ENCODE data around the gene DENND4C.
"Not testable (repeated sequence)": the region's sequence is repeated elsewhere in the genome, so short reads cannot be mapped to it uniquely, and the experiment has no call there.

DENND4C gene

DNA sequence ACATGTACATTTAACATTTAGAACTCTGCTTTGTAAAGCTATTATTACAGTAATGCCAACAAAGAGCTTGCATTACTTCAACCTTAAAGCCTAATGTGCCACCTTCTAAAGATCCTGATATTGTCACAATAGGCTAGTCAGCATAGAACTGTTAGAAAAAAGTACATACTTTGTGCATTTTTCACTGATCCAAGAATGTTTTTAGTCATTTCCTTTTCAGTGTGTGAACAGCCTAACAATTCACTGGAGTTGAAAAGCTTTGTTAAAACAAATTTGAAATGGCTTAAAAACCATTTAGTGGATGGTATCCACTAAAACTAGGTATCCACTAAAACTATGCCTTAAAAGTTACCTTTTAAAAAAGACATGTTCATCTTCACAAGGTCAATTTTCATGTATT is 145.0 kb downstream of the DENND4C start:
- DNase-seq (ENCODE audit: low spot score) = peak; percentile 13

DNA sequence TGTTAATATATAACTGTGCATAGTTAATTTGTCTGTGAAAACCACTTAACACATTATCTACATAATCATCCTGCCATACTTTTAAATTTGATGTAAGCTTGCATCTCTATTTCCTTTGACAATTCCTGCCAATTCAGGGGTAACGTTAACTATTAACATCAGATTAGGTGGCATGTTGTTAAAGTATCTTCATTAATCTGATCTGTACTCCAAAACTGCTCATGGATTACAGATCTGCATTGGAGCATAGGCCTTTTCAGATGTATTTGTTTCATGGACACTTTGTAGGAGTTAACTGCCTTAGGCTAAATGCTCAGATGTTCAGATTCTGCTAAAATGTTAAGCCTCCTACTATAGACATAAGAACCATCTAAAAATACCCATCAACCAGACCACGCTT is 146.4 kb downstream of the DENND4C start:
- no peak for DNase-seq (ENCODE audit: low spot score)

DNA sequence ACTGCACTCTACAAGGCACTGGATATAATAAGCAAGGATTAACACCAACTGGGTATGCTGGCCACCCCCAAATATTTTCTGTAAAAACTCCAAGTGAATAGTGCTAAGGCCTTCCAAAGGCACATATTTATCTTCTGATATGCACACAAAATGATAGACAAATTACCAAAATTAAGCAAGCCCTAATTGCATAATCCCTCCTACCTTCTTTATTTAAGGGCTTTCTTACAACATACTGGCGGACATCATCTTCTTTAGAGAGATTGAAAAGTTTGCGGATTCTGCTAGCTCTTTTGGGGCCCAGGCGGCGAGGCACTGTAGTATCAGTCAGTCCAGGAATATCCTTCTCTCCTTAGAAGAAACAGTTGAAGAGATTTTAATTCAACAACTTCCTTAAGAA is 147.7 kb downstream of the DENND4C start:
- no peak for DNase-seq (ENCODE audit: low spot score)

DNA sequence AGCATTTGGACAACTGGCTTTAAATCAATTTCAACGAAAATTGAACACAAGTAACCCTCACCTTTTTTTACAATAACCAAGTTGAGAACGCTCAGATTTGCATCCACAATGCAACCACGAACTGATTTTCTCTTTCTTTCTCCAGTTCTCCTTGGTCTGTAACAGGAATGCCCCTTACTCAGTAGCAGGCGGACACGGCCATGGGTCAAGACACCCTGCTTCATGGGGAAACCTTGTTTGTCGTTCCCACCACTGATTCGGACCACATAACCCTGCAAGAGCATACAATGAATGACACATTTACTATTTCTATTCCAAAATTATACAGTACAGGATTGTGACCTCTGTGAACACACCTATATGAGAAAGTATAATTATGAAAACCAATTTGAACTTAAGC is 148.2 kb downstream of the DENND4C start:
- no peak for DNase-seq (ENCODE audit: low spot score)

DNA sequence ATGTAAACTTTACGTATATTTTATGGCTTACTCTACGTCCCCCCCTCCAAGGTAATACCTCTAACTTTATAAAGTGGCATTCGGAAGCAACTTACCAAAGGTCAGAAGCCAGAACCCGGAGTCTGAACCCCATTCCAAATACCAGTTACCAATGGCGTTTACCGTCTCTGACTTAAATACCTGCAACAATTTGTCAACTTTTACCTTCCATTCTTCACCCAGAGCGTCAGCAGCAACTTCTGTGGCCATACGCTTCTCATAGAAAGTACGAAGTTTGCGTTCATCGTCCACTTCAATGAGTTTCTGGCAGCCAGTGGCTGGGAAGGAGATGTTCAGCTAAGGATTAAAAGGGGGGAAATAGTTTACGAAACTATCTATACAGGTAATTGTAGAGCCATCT is 148.8 kb downstream of the DENND4C start:
- DNase-seq (ENCODE audit: low spot score) = no peak

DNA sequence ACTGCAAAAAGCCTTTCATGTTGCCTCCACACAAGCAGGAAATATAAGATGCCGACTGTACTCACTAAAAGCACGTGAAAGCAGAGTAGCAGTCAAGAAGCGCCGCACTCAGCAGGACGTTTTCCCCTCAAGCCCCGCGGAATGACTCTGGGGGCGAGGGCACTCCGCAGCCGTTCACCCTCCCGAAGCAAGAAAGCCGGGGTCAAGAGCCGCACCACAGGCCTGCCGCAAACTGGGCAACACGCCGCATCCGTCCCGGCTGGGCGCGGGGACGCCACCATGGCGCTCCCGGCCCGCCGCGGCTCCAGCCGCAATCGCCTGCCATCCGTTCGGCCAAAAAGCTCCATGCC is 149.2 kb downstream of the DENND4C start:
- DNase-seq (ENCODE audit: low spot score) = peak; percentile 52

DNA sequence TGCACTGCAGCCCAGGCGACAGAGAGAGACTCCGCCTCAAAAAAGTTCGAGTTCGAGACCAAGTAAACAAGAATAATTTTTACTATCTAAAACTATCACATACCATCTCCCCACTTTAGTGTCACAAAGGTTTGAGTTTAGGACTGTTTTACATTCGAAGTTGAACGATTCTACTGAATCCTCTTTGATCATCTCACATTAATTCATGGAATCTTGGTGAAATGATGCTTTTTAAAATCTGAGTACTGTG is 150.3 kb downstream of the DENND4C start:
- DNase-seq (ENCODE audit: low spot score) = no peak

DNA sequence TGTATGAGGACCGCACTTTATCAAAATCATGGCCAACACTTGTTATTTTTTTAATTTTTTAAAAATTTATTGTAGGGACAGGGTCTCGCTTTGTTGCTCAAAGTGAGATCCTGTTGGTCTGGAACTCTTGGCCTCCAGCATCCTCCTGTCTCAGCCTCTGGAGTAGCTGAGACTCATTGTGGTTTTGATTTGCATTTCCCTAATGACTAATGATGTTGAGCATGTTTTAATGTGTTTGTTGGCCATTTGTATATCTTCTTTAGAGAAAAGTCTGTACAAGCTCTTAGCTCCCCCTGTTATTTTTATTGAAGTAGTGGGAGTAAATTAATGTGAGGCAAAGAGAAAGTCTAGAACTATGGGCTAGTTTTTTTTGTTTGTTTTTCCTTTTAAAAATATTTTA is 151.2 kb downstream of the DENND4C start:
- DNase-seq (ENCODE audit: low spot score) = no peak

DNA sequence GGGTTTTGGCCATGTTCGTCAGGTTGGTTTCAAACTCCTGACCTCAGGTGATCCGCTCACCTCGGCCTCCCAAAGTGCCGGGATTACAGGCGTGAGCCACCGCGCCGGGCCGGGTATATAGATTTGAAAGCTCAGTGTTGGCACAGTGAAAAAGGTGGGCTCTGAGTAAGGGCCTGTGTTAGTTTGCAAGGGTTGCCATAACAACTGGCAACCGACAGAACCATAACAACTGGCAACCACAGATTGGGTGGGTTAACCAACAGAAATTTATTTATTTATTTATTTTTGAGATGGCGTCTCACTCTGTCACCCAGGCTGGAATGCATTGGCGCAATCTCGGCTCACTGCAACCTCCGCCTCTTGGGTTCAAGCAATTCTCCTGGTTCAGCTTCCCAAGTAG is 154.7 kb downstream of the DENND4C start:
- DNase-seq (ENCODE audit: low spot score) = not testable (repeated sequence)

DNA sequence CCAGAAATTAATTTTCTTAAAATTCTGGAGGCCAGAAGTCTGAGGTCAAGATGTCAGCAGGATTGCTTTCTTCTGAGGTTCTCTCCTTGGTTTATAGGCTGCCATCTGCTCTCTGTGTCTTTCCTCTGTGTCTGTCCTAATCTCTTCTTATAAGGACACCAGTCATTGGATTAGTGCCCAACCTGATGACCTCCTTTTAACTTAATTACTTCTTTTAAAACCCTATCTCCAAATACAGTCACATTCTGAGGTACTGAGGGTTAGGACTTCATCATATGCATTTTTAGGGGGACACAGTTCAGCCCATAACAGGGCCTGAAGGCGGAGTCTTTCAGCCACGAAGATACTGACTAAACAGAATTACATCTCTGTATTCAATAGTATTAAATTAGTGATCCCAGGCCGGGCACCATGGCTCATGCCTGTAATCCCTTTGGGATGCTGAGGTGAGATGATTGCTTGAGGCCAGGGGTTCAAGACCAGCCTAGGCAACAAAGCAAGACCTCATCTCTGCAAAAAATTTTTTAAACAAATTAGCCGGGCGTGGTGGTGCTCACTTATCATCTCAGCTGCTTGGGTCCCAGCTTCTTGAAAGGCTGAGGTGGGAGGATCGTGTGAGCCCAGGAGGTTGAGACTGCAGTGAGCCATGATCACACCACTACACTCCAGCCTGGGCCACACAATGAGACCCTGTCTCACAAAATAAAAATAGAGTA is 155.5 kb downstream of the DENND4C start:
- DNase-seq (ENCODE audit: low spot score) = no peak

DNA sequence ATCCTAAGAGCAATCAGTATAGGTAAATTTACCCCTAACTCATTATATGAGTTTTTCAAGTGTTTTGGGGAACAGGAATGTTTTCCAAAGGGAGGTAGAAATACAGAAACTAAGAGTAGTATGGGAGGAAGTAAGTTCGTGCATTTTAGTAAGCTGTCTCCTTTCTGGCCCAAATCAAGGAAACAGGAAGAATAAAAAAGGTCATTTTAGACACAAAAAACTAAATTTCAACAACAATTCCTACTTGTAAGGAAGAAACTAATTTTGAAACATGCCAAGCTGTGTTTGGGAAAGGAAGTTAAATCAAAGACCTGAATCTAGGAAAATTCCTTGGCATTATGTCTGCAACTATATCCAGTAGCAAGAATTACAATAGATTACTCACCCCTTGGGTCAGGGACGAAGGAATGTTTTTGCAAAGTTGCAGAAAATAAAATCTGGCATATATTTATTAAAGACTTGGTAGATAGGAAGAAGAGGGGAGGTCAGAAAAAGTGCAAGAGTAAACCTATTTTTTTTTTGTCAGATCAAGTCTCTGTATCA is 156.1 kb downstream of the DENND4C start:
- DNase-seq (ENCODE audit: low spot score) = peak; percentile 14

DNA sequence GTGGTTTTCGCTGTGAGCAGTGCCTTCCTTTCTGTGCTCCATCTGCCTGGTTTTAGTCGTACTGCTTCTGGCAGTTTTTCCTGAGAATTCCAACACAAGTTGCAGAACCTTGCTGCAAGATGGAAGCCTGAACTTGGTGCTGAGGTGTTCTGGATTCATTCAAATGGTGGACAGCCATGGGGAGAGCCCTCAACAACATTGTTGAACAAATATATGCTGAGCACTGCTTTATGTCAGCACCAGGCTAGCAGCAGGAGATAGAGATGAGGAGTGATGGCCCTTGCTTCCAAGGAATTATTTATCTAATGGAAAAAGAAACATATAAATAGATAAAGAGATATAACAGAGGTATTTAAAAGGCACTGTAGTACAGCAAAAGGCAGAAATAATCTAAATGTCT is 156.8 kb downstream of the DENND4C start:
- DNase-seq (ENCODE audit: low spot score) = no peak

DNA sequence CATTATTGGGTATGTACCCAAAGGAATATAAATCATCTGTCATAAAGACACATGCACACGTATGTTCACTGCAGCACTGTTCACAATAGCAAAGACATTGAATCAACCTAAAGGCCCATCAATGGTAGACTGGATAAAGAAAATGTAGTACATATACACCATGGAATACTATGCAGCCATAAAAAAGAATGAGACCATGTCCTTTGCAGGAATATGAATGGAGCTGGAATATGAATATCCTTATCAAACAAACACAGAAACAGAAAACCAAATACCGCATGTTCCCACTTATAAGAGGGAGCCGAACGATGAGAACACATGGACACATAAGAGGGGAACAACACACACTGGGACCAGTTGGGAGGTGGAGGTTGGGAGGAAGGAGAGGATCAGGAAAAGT is 159.0 kb downstream of the DENND4C start:
- DNase-seq (ENCODE audit: low spot score) = not testable (repeated sequence)

DNA sequence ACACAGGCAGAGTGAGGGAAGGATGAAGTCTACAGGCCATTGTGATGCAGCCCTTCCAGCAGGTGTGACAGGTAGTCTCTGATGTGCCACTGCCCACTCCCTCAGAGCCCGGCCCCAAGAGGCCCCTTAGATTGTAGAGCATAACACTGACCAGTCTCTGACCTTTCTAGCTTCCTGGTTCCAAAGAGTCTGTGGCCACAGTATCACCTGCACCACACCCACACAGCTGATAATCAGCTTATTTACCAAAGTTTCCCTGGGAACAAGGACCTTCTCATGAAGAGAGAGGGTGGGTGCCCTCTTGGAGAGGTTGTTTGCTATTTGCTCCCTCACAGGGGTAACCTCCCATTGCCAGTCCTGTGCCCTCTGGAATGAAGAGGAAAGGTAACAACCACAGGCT is 167.4 kb downstream of the DENND4C start:
- DNase-seq (ENCODE audit: low spot score) = no peak

DNA sequence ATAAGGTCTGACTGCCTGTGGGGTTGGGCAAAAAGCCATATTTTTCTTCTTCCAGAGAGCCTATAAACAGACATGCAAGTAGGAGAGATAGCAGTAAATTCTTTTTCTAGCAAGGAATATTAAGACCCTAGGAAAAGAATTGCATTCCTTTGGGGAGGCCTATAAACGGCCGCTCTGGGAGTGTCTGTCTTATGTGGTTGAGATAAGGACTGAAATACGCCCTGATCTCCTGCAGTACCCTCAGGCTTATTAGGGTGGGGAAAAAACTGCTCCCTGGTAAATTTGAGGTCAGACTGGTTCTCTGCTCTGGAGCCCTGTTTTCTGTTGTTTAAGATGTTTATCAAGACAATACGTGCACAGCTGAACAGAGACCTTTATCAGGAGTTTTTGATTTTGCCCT is 172.7 kb downstream of the DENND4C start:
- not testable (repeated sequence) for DNase-seq (ENCODE audit: low spot score)

DNA sequence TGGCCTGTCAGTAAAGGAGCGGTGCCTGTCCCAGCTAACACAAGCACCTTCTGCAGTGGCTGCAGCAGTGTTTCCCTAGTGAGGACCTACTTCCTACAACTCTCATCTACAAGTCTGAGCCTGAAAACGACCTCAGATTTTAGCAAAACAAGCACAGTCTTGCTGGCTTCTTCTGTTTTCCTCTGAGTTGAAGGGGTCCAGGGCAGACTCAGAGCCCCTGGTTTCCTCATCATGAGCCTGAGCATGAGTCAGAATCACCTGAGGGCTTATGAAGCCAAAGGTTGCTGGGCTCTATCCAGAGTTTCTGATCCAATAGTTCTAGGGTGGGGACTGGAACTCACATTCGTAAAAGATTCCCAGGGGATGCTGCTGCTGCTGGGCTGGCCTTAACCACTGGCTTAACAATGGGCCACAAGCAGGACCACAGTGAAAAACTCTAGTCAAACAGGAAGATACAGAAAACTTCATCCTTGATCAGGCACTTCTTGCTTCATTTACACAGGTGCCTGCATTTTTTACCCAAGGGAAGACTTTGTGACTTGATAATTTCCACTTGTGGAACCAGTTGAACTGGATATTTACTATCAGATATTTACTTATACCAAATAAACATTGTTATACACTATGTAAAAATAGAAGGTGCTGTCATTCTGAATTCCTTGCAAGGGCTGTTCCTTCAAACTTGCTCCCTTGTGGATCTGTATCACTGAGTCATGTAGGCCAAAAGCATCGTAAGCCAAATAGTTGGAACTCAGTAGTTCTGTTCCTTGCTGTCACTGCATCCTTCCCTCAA is 174.0 kb downstream of the DENND4C start:
- DNase-seq (ENCODE audit: low spot score) = no peak

DNA sequence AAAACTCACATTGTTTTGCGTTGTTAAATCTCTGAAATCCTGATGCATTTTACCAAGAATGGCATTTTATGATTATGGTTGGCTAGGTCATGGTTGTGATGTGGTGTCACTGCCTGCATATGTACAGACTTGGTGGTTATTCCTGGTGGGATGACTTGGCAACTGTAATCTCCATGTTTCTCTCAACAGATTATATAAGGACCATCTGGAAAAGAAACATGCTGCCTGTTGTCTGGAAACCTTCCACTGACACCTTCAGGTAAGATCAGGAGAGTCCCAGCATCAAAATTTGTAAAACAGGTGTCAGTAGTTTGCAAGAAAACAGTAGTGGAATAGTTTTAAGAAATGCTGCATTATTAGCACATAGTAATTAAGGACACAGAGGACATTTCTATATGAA is 175.3 kb downstream of the DENND4C start:
- DNase-seq (ENCODE audit: low spot score) = no peak

DNA sequence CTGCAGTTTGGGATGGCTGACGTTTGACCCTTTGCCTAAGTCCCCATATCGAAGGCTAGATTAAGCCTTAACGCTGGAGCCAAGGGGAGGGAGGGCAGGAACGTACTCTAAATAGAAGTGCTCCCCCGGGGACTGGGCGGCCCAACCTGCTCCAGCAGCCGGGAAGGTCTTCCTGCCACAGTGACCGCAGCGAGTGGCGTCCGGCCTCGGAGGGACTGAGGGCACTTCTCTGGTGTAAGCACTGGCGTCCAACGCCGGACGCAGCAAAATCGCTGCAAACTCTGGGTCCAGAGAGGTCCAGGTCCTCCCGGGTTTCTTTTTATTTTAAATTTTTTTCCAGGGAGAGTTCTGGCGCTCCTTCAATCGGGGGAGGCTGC is 177.8 kb downstream of the DENND4C start:
- no peak for DNase-seq (ENCODE audit: low spot score)

DNA sequence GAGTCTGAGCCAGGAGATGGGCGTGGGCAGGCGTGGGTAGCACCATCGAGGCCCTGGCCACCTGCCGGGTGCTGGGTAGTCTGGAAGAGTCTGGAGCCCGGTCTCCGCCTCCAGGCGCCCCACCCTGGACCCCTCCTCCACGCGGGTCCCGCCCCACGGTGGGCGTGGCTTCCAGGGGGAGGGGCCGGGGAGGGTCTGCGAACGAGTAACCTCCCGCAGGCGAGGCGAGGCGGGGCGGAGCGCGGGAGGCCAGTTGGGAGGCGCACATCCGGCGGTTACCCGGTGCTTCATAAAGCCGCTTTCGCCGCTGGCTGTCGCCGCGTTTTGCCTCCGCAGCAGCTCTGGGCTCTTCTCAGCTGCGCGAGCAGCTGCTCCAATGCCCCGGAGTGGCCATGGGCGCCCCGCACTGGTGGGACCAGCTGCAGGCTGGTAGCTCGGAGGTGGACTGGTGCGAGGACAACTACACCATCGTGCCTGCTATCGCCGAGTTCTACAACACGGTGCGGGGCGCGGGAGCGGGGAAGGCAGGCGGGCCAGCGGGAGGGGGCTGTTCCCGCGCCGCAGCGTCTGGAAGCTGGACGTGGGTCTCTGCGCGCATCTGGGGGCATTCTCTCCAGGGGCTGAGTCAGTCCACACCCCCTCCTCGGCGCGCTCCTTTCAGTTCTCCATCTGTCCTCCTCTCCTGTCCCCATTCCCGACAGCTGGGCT is 178.4 kb downstream of the DENND4C start, which contains the start of gene ACER2:
Gene ACER2, plus strand, starts transcription at position 317 of the 708 bp plus-strand sequence. Its CDS starts 76 bp downstream, at position 393.
- DNase-seq (ENCODE audit: low spot score) = peak; percentile 97

DNA sequence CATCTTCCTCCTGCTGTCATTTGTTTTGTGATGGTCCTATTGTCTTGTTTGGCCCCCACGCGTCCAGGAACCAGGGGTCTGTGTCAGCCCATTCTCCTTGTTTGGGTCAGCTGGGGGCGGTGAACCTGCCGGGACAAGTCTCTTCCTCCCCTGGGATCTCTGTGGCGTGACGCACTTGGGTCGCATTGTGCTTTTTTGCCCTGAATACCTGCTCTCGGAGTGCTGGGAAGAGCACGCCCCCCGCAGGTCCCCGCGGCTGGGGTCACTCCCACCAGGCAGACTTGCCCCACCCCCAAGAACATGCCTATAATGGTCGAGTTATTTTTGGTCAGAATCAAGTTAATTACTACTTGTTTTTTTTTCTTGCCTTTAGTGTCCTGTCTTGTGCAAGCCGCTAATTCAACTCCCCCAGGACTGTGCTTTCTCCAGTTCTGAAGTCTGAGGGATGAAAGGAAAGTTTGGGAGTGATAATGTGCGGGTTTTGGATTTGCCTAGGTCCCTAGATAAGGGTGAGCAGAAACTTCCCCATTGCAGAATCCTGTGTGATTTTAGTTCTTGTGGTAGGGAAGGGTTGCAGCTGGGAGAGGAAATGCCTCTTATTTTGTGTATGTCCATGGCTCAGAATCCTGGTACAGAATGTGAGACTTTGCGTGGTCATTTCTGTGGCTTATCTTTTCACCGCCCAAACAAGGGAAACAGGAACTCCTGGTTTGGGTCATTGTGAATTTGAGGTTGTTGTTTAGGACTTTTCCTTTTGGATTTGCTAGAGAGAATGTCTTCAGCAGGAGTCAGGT is 179.1 kb downstream of the DENND4C start:
- peak; percentile 29 for DNase-seq (ENCODE audit: low spot score)

DNA sequence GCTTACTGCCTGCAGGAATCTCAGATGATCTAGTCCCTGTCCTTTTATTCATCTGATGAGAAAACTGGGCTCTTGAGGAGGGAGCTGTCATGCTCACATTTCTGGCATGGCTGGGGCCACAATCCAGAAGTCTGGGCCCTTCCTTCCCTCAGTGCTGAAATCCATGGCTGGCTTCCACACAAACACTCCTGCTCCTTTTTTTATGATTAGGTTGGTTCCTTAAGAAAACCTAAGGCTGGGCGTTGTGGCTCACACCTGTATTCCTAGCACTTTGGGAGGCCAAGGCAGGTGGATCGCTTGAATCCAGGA is 179.7 kb downstream of the DENND4C start:
- no peak for DNase-seq (ENCODE audit: low spot score)

DNA sequence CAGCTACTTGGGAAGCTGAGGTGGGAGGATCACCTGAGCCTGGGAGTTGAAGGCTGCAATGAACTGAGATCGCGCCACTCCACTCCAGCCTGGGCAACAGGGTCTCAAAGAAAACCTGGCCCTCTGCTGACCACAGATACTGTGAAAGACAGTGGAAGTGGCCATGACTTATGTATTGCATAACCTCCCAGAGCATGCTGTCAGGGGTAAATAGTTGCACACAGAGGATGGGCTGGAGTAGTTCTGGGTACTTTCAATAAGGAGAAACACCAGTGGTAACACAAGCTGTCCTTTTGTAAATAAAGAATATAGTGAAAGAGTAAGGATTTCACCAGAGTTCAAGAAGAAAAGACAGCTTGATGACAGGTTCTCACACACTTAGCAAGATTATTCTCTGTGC is 180.1 kb downstream of the DENND4C start:
- DNase-seq (ENCODE audit: low spot score) = no peak
